GM19397 (cell line): ENCODE measurements around the gene FOXE3.

Source experiments
- ATAC-seq: cut with Tn5 transposase; IDR thresholded peaks from one replicate; pipeline ENCODE4 v1.9.1; 2021; ENCODE audit warnings: mild to moderate bottlenecking, moderate library complexity; ENCODE audit not compliant: unreplicated experiment

Gene FOXE3

GRCh38 chr1:47415728-47416318 is at the start of gene FOXE3:
TSS of gene FOXE3 (plus strand) at chr1:47416285. CDS start at chr1:47416316, 31 bp downstream.
- ATAC-seq, result no peak

- ATAC-seq, result no peak
Measured at GRCh38 chr1:47367651-47368050, 48.4 kb upstream of the FOXE3 start.

GRCh38 chr1:47371016-47371517 is 45.0 kb upstream of the FOXE3 start:
- ATAC-seq, result no peak

GRCh38 chr1:47374501-47374900 is 41.6 kb upstream of the FOXE3 start:
- no peak for ATAC-seq

GRCh38 chr1:47378147-47378546 is 37.9 kb upstream of the FOXE3 start:
- no peak for ATAC-seq

- ATAC-seq, result no peak
Measured at GRCh38 chr1:47380699-47381098, 35.4 kb upstream of the FOXE3 start.

GRCh38 chr1:47382399-47382983 is 33.6 kb upstream of the FOXE3 start:
- no peak for ATAC-seq

- ATAC-seq, result no peak
Measured at GRCh38 chr1:47384083-47384482, 32.0 kb upstream of the FOXE3 start.

- no peak for ATAC-seq
Measured at GRCh38 chr1:47385020-47385419, 31.1 kb upstream of the FOXE3 start.

- no peak for ATAC-seq
Measured at GRCh38 chr1:47386268-47386667, 29.8 kb upstream of the FOXE3 start.

- ATAC-seq, result no peak
Measured at GRCh38 chr1:47388030-47388890, 27.8 kb upstream of the FOXE3 start.

GRCh38 chr1:47388891-47389238 is 27.2 kb upstream of the FOXE3 start:
- ATAC-seq, result no peak

- no peak for ATAC-seq
Measured at GRCh38 chr1:47389731-47390130, 26.4 kb upstream of the FOXE3 start.

GRCh38 chr1:47390843-47391242 is 25.2 kb upstream of the FOXE3 start:
- ATAC-seq, result no peak

GRCh38 chr1:47393141-47393540 is 22.9 kb upstream of the FOXE3 start:
- no peak for ATAC-seq

GRCh38 chr1:47395433-47395832 is 20.7 kb upstream of the FOXE3 start:
- ATAC-seq, result no peak

- no peak for ATAC-seq
Measured at GRCh38 chr1:47396671-47397196, 19.4 kb upstream of the FOXE3 start.

GRCh38 chr1:47399138-47399845 is 16.8 kb upstream of the FOXE3 start:
- no peak for ATAC-seq

GRCh38 chr1:47399846-47400155 is 16.3 kb upstream of the FOXE3 start:
- ATAC-seq, result no peak

- no peak for ATAC-seq
Measured at GRCh38 chr1:47401761-47402160, 14.3 kb upstream of the FOXE3 start.

- ATAC-seq, result no peak
Measured at GRCh38 chr1:47402591-47402990, 13.5 kb upstream of the FOXE3 start.
